WTC11 (cell line): ENCODE data around the gene SETDB1. TPM values are rescaled to one million over a fixed set of nuclear protein-coding genes. Genes with fewer than 3 reads are reported as not detected.
A peak's percentile ranks its signal among the peaks of the same experiment; 100 is the strongest.

Experiments
- ATAC-seq: fragments of 200-7000 bp; cut with Tn5 transposase; 2 replicates; pipeline ENCODE4 v1.10.0; 2021; ENCODE audit warnings: mild to moderate bottlenecking, moderate library complexity
- CTCF ChIA-PET: fragments of 300-600 bp; sonication (Branson Sonifier 250); formaldehyde crosslinking; loops from one replicate; lab custom pipeline; 2021; ENCODE audit warnings: antibody characterized with exemption; lab: Charles Lee
- POLR2A ChIA-PET: fragments of 350-600 bp; sonication (Branson Sonifier 250); formaldehyde crosslinking; loops from one replicate; lab custom pipeline; 2021; ENCODE audit warnings: antibody characterized with exemption; lab: Charles Lee
- DNase-seq: peaks from one replicate; pipeline ENCODE4 v3.0.0; 2021; ENCODE audit warnings: low spot score
- H3K27ac Mint-ChIP-seq: 2 replicates; pipeline ENCODE4 v1.8.0; 2021; ENCODE audit warnings: mixed read lengths
- H3K27me3 Mint-ChIP-seq: 2 replicates; pipeline ENCODE4 v1.8.0; 2021; ENCODE audit warnings: low read depth, mild to moderate bottlenecking, moderate library complexity, mixed read lengths
- H3K36me3 Mint-ChIP-seq: 2 replicates; pipeline ENCODE4 v1.8.0; 2021; ENCODE audit warnings: mixed read lengths
- H3K4me1 Mint-ChIP-seq: 2 replicates; pipeline ENCODE4 v1.8.0; 2022; ENCODE audit warnings: mixed read lengths
- H3K4me3 Mint-ChIP-seq: 2 replicates; pipeline ENCODE4 v1.8.0; 2021; ENCODE audit warnings: mild to moderate bottlenecking, moderate library complexity, mixed read lengths
- H3K9me3 Mint-ChIP-seq: 2 replicates; pipeline ENCODE4 v1.8.0; 2021; ENCODE audit warnings: mixed read lengths
- ATF2 ChIP-seq: sonication (generic); formaldehyde crosslinking; IDR thresholded peaks from 2 replicates; pipeline ENCODE4 v1.8.1; 2022; ENCODE audit warnings: low read depth, missing genetic modification reagents, borderline replicate concordance
- CDX4 ChIP-seq: fragments of 250-450 bp; sonication (Bioruptor Pico); IDR thresholded peaks from 2 replicates; pipeline ENCODE4 v1.9.0; 2021; ENCODE audit warnings: moderate library complexity, mild to moderate bottlenecking, inconsistent platforms, borderline replicate concordance
- CREM ChIP-seq: sonication (generic); formaldehyde crosslinking; IDR thresholded peaks from 2 replicates; pipeline ENCODE4 v1.8.1; 2022; ENCODE audit warnings: mild to moderate bottlenecking, missing genetic modification reagents, moderate library complexity
- E2F4 ChIP-seq: sonication (generic); formaldehyde crosslinking; IDR thresholded peaks from 2 replicates; pipeline ENCODE4 v1.8.1; 2022; ENCODE audit warnings: low read depth, mild to moderate bottlenecking, moderate library complexity, missing genetic modification reagents, borderline replicate concordance
- E2F5 ChIP-seq: sonication (generic); formaldehyde crosslinking; IDR thresholded peaks from 2 replicates; pipeline ENCODE4 v1.8.1; 2022; ENCODE audit warnings: mild to moderate bottlenecking, moderate library complexity, missing genetic modification reagents
- EMX1 ChIP-seq: fragments of 250-450 bp; sonication (Bioruptor Pico); IDR thresholded peaks from 2 replicates; pipeline ENCODE4 v1.8.0; 2021; ENCODE audit warnings: mild to moderate bottlenecking
- FOXP1 ChIP-seq: sonication (generic); formaldehyde crosslinking; IDR thresholded peaks from 2 replicates; pipeline ENCODE4 v1.8.0; 2022; ENCODE audit warnings: missing genetic modification reagents, mild to moderate bottlenecking, moderate library complexity, borderline replicate concordance
- HMGA2 ChIP-seq: fragments of 250-450 bp; sonication (Bioruptor Pico); IDR thresholded peaks from 2 replicates; pipeline ENCODE4 v1.4.0; 2021; ENCODE audit warnings: mild to moderate bottlenecking, moderate library complexity
- NFE2L1 ChIP-seq: sonication (generic); formaldehyde crosslinking; IDR thresholded peaks from 2 replicates; pipeline ENCODE4 v1.8.1; 2023; ENCODE audit warnings: missing genetic modification reagents
- NR3C1 ChIP-seq: sonication (generic); formaldehyde crosslinking; conservative IDR thresholded peaks from 2 replicates; pipeline ENCODE4 v1.8.1; 2023; ENCODE audit warnings: low read depth, mild to moderate bottlenecking, missing genetic modification reagents
- RELA ChIP-seq: sonication (generic); formaldehyde crosslinking; IDR thresholded peaks from 2 replicates; pipeline ENCODE4 v1.8.1; 2022; ENCODE audit warnings: missing genetic modification reagents, mild to moderate bottlenecking, borderline replicate concordance
- SMAD4 ChIP-seq: sonication (generic); formaldehyde crosslinking; IDR thresholded peaks from 2 replicates; pipeline ENCODE4 v1.8.0; 2022; ENCODE audit warnings: mild to moderate bottlenecking, missing genetic modification reagents
- TEAD1 ChIP-seq: sonication (generic); formaldehyde crosslinking; IDR thresholded peaks from 2 replicates; pipeline ENCODE4 v1.8.0; 2022; ENCODE audit warnings: mild to moderate bottlenecking, missing genetic modification reagents
- ZNF138 ChIP-seq: sonication (generic); formaldehyde crosslinking; conservative IDR thresholded peaks from 2 replicates; pipeline ENCODE4 v1.8.1; 2022; ENCODE audit warnings: mild to moderate bottlenecking, moderate library complexity, missing genetic modification reagents
- ZNF281 ChIP-seq: sonication (generic); formaldehyde crosslinking; IDR thresholded peaks from 2 replicates; pipeline ENCODE4 v1.8.0; 2023; ENCODE audit warnings: mild to moderate bottlenecking, missing genetic modification reagents
- total RNA-seq: library from RNA; stranded (reverse); gene quantifications from 3 replicates; pipeline ENCODE4 v1.2.3, GENCODE V29; 2021
- TF ChIP-seq, protein P1 (sequence below): sonication (generic); formaldehyde crosslinking; IDR thresholded peaks from 2 replicates; pipeline ENCODE4 v1.8.1; 2023; ENCODE audit warnings: mild to moderate bottlenecking, missing genetic modification reagents, moderate library complexity
- TF ChIP-seq, protein P2 (sequence below): sonication (generic); formaldehyde crosslinking; IDR thresholded peaks from 2 replicates; pipeline ENCODE4 v1.8.0; 2022; ENCODE audit warnings: mild to moderate bottlenecking, missing genetic modification reagents
- TF ChIP-seq, protein P3 (sequence below): sonication (generic); formaldehyde crosslinking; IDR thresholded peaks from 2 replicates; pipeline ENCODE4 v1.8.0; 2023; ENCODE audit warnings: missing genetic modification reagents, mild to moderate bottlenecking, borderline replicate concordance

The SETDB1 gene
- total RNA-seq, 1 experiment from 2014 or later: 53.1 TPM

DNA sequence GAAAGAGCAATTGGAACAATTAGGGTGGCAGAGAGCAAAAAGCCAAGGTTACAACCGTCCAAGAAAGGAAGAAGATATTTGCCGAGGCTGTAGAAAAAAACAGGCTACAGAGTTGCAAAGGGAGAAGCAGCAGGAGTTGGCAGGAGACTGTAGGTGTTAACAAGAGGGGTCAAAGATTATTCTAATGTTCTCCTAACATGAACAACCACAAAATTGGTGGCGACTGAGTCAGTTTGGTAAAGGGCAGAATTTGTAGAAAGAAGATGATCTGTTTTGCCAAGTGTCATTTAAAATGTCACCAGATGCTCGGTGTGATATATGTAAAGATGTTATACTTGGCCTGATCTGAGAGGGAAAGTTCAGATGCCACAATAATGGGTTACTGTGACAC is 81.7 kb downstream of the SETDB1 start:
- Mint-ChIP-seq H3K27ac (peak overlapping the region; percentile 99), H3K4me1 (peaks cover 38% of the 10 kb centered on the region), H3K9me3 (no peaks in the 10 kb centered on the region), H3K4me3 (peak overlapping the region; percentile 94), H3K36me3 (no peaks in the 10 kb centered on the region), H3K27me3 (no peaks in the 10 kb centered on the region)
- TF ChIP-seq TEAD1 (CRISPR knock-in tag) (no peak), ZNF281 (no peak), NFE2L1 (CRISPR knock-in tag) (no peak), NR3C1 (CRISPR knock-in tag) (no peak), HMGA2 (CRISPR knock-in tag) (no peak), ATF2 (CRISPR knock-in tag) (no peak), EMX1 (CRISPR knock-in tag) (no peak), E2F4 (CRISPR knock-in tag) (no peak), SMAD4 (CRISPR knock-in tag) (no peak), FOXP1 (CRISPR knock-in tag) (no peak), ZNF138 (CRISPR knock-in tag) (no peak), E2F5 (CRISPR knock-in tag) (no peak), RELA (CRISPR knock-in tag) (no peak), CDX4 (no peak), CREM (CRISPR knock-in tag) (no peak)
- TF ChIP-seq, protein P1, sequence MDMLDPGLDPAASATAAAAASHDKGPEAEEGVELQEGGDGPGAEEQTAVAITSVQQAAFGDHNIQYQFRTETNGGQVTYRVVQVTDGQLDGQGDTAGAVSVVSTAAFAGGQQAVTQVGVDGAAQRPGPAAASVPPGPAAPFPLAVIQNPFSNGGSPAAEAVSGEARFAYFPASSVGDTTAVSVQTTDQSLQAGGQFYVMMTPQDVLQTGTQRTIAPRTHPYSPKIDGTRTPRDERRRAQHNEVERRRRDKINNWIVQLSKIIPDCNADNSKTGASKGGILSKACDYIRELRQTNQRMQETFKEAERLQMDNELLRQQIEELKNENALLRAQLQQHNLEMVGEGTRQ: no peak
- TF ChIP-seq, protein P2, sequence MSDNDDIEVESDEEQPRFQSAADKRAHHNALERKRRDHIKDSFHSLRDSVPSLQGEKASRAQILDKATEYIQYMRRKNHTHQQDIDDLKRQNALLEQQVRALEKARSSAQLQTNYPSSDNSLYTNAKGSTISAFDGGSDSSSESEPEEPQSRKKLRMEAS (CRISPR knock-in tag): no peak
- TF ChIP-seq, protein P3, sequence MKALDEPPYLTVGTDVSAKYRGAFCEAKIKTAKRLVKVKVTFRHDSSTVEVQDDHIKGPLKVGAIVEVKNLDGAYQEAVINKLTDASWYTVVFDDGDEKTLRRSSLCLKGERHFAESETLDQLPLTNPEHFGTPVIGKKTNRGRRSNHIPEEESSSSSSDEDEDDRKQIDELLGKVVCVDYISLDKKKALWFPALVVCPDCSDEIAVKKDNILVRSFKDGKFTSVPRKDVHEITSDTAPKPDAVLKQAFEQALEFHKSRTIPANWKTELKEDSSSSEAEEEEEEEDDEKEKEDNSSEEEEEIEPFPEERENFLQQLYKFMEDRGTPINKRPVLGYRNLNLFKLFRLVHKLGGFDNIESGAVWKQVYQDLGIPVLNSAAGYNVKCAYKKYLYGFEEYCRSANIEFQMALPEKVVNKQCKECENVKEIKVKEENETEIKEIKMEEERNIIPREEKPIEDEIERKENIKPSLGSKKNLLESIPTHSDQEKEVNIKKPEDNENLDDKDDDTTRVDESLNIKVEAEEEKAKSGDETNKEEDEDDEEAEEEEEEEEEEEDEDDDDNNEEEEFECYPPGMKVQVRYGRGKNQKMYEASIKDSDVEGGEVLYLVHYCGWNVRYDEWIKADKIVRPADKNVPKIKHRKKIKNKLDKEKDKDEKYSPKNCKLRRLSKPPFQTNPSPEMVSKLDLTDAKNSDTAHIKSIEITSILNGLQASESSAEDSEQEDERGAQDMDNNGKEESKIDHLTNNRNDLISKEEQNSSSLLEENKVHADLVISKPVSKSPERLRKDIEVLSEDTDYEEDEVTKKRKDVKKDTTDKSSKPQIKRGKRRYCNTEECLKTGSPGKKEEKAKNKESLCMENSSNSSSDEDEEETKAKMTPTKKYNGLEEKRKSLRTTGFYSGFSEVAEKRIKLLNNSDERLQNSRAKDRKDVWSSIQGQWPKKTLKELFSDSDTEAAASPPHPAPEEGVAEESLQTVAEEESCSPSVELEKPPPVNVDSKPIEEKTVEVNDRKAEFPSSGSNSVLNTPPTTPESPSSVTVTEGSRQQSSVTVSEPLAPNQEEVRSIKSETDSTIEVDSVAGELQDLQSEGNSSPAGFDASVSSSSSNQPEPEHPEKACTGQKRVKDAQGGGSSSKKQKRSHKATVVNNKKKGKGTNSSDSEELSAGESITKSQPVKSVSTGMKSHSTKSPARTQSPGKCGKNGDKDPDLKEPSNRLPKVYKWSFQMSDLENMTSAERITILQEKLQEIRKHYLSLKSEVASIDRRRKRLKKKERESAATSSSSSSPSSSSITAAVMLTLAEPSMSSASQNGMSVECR: no peak
- ChIA-PET POLR2A (no interaction called here), CTCF (interaction anchor here (1.0 kb wide), 1 partner anchor 17 kb away, joined by 4 read pairs; no protein-coding TSS in a partner anchor)
- ATAC-seq (no peak), DNase-seq (no peak)
